Kidney glomerular epithelial cell (primary cell): ENCODE data around the gene UTF1.
"Not testable (repeated sequence)": the region's sequence is repeated elsewhere in the genome, so short reads cannot be mapped to it uniquely, and the experiment has no call there.

Experiments used
- DNase-seq: peaks from one replicate; lab custom pipeline; 2025; lab: John Stamatoyannopoulos, UW

Gene UTF1

DNA sequence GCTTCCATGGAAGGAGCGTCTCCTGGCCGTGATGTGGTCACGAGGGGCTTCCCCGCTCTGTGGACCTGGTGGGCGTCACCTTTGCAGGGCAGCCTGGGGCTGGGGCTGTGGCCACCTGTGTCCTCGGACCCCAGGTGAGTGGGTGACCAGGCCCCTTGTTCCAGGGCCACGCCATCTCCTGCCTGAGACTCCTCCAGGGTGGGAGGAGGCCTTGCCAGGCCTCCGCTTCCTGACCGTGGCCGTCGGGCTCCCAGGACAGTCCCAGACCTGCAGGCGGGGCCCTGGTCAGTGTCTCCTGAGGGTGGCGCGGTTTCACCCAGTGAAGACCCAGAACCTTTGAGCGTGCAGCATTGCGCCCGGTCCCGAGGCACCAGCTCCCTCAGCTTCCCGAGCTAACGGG, 20.4 kb upstream of the UTF1 start:
- no peak for DNase-seq

DNA sequence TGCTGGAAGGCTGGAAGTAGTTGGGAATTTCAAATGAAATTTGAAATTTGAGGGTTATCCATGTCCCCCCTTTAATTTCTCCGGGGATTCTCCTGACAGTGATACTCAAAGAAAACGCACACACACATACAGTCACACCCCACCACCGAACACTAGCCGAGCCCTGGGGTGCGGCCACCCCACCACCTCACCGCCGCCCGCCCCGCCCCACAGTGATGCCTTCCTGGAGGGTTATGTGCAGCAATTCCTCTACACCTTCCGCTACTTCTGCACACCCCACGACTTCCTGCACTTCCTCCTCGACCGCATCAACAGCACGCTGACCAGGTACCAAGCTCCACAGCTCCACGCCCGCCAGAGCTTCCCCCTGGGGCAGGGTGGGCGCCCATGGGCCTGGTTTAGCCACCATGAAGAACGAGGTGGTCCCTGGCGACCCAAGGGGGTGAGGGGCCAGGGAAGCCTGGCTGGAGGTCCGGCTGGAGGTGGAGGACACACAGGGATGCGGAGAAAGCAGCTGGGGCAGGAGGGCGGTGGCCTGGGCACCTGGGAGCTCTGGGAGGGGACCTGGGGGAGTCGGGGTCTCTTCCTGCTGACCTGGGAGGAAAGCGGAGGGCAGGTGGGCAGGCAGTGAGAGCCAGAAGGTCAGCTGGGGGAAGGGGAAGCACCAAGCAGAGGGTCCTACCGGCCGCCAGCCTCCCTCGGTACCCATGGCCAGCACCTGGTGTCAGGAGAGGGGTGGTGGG, 19.4 kb upstream of the UTF1 start:
- DNase-seq = no peak

DNA sequence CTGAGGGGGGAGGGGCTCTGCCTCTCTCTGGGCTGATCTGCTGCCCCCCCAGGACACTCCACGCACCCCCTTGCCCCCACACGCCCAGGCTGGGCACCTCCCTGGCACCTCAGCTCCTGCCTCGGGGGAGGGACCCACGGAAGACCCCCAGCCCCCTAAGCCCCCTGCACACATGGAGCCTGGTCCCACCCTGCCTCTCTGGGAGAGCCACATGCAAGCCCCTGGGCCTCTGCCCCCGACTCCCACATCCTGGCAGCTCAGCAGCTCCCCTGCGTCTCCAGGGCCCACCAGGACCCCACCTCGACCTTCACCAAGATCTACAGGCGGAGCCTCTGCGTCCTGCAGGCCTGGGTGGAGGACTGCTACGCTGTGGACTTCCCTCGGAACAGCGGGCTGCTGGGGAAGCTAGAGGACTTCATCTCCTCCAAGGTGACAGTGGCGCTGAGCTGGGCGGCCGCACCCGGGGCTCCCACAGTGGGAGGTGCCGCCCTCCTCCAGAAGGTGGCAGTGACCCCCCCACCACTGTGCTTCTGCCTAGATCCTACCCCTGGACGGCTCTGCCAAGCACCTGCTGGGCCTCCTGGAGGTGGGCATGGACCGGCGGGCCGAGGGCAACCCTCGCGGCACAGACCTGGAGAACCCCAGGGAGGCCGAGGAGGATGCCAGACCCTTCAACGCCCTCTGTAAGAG, 18.7 kb upstream of the UTF1 start:
- DNase-seq = no peak

DNA sequence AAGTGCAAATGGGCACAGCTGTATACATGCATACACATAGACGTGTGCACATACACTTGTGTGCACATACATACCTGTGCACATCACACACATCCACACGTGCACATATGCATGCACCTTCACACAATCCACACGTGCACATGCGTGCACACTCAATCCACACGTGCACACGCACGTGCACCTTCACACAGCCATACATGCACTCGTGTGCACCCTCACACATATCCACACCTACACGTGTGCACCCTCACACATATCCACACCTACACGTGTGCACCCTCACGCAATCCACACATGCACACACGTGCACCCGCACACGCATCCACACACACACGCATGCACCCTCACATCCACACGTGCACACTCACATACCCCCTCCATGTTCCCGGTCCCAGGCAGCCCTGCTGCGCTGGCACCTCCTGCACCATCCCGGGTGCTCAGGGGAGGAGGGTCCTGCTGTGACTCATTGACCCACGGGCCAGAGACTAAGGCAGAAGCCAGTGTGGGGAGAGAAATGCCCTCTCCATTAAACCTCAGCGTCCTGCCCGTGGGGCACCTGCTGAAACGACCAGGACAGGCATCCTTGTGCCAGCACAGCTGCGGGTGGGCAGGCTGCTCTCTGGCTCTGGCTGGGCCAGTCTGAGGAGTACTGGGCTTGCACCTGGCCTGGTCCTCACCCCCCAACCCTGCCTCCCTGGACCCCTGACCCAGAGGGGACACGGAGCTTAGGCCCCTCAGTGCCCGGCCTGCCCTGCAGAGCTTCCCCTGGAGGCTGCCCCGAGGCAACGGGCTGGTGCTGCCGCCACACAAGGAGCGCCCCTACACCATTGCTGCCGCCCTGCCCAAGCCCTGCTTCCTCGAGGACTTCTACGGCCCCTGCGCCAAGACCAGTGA, 17.8 kb upstream of the UTF1 start:
- DNase-seq = no peak

DNA sequence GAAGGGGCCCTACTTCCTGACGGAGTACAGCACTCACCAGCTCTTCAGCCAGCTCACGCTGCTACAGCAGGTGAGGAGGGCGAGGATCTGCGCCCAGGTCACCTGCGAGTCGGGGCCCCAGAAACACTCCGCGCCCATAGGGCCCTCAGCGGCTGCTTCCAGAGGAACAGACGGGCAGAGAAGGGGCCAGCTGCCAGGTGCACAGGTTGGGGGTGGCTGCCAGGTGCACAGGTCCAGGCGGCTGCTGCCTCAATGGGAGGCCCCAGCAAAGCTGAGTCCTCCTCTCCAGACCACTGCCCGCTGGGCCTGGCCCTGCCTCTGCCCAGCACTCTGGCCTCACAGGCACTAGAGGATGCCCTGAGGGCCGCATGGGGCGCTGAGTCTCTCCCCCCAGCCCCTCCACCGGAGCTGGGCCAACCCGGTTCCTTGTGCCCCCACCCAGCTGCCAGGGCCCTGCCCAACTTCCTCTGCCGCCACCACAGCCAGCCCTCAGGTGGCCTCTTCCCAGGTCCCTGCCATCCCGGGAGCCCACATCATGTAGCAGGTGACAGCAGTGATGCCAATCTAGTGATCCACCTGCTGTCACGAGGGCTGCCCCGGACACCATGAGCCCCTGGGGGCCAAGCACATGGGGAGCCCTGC, 17.0 kb upstream of the UTF1 start:
- no peak for DNase-seq

DNA sequence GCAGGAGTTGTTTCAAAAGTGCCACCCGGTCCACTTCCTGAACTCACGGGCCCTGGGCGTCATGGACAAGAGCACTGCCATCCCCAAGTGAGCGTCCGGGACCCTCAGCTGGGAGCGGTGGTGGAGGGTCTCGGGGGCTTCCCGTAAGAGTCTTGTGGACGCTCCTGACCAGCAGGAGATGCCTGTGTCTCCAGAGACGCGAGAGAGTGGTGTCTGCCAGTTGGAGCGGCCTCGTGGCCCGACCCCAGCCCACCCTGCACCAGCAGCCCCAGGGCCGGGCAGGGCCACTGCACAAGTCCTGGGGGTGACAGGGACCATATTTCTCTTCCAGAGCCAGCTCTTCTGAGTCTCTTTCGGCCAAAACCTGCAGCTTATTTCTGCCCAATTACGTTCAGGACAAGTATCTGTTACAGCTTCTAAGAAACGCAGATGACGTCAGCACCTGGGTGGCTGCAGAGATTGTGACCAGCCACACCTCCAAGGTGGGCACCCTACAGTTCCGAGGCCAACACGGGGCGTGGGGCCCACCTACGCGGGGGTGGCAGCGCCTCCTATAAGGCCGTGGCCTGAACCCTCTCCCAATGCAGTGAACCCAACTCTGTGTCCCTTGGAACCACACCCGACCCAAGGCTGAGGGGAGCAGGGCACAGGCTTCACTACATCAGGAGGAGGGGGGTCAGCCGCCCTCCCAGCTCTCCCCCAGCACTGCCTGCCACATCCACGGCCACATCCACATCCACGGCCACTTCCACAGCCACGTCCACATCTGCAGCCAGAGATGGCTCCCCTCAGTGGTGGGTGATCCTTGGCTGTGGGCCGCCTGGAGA, 16.2 kb upstream of the UTF1 start:
- no peak for DNase-seq

DNA sequence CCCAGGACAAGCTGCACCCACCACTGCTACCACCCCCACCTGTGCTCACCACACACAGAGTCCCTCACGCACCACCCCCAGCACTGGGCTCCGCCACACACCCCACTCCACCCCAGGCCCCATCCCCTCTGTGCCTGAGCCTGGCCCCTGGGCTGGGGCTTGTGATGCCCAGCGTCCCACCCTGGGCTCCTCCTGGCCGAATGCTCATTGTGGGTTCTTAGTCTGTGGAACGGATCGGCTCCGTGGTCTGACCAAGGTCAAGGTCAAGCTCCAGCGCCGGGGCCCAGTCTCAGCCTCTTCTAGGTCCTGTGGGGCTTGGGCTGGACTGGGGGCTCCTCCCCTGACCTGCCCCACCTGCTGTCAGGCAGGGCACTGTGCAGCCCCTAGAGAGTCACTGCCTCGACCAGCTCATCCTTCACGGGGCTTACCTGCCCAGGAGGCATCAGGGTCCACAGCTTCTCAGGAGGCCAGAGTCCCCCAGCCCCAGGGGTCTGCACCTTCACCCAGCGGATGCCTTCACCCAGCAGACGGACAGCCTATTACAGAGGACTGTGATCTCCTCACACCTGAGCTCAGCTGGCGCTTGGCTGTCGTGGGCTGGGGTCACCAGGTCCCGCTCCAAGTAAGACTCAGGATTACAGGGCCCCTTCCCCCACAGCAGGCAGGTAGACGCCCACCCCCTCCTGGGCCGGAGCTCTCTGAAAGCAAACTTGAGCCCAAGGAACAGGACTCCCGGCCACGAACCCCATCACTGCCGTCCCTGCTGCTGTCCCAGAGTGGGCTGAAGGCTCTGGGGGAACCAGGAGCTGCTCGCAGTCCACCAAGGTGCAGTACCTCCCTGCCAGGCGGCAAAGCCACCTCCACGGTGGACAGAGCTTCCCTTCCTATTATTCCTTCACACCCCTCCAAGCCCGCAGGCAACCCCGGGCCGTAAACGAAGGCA, 15.3 kb upstream of the UTF1 start:
- no peak for DNase-seq

DNA sequence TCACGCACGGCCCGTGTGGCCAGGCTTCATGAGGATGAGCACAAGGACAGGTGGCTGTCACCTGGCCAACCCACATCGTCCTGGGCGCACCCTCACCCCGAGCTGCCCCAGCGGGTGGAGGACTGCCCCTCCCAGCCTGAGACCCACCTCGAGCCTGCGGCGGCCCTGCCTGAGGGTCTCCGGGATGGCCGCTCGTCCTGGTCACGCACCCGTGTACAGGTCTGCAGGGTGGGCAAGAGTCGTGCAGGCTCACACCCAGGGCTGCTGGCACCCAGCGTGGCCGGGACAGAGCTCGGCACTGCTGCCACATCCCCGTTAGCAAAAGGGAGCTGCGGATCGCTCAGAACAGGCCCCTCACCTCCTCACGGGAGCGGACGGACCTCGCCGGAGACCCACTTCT, 14.4 kb upstream of the UTF1 start:
- no peak for DNase-seq

DNA sequence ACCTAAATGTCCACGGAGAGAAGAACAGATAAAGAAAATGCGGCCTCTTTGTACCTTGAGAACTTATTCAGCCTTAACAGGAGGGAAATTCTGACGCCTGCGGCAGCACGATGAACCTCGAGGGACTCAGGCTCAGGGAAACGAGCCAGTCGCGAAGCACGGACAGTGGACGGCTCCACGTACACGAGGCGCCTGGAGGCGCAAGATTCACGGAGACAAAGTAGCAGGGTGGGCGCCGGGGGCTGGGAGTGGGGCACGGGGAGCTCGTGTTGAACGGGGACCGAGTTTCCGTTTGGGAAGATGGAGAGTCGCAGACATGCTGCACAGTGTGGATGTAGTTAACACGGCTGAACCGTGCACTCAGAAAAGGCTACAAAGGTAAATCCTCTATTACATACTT, 13.2 kb upstream of the UTF1 start:
- DNase-seq = no peak

DNA sequence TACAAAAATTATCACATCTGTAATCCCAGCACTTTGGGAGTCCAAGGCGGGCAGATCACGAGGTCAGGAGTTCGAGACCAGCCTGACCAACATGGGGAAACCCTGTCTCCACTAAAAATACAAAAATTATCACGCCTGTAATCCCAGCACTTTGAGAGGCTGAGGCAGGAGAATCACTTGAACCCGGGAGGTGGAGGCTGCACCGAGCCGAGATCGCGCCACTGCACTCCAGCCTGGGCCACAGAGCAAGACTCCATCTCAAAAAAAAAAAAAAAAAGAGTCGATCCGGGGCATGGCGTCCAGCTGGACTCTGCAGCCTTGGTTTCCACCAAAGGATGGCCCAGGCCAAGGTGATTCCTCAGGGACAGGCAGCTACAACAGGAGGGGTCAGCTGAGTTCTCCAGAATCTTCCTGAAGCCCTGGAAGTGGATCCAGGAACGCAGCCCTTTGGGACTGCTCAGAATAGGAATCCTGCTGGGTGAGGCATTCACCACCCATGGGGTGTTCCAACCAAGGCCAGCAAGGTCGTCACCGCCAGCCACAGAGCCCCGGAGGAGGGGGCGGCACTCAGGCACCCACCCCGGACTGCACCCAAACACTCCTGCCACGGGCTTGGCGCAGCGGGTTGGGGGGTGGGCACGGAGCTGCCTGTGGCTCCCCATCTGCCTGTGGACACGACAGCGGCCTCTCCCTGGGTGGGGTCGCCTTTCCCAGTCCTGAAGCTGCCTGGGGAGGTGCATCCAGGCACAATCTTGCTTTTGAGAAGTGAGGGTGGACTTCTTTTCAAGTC, 12.0 kb upstream of the UTF1 start:
- no peak for DNase-seq

DNA sequence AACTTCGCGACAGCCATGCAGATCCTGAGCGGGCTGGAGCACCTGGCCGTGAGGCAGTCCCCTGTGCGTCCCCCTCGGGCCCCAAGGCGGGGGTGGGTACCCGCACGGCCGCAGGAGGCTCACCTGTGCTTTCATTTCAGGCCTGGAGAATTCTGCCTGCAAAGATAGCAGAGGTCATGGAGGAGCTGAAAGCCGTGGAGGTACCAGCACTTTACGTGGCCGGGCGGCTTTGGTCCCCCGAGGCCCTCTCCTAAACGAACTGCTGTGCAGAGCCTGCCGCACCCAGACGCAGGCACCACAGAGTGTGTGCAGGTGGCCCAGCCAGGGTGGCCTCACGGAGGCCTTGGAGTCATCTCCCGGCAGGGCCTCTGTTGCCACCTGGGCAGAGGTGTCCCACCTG, 11.1 kb upstream of the UTF1 start:
- DNase-seq = no peak

DNA sequence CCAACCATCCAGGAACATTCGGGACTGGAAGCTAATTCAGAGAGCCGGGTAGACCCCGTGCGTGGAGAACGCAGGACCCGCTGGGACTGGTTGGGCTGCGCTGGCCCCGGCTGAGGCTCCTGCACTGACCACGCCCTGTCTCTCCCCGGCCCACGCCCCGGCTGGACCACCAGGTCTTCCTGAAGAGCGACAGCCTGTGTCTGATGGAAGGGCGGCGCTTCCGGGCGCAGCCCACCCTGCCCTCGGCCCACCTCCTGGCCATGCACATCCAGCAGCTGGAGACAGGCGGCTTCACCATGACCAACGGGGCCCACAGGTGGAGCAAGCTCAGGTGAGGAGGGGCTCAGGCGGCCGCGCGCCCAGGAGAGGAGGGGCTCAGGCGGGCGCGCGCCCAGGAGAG, 10.2 kb upstream of the UTF1 start:
- DNase-seq = no peak

DNA sequence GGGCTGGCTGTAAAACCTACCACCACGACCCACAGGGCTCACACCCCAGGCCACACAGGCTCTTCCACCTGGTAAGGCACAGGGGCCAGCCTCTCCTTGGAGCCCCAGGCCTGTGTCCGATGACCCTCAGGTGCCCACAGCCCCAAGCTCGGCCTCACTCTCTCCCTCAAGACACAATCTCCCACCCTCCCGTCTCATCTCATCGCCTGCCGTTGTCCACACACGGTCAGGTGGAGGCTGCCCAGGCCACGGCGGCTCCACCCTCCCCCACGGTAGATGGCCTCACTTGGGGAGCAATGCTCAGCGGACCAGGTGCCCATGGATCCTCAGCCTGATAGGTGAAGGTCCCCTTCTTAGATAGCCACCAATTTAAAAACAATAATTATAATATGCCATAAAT, 8.7 kb upstream of the UTF1 start:
- no peak for DNase-seq

DNA sequence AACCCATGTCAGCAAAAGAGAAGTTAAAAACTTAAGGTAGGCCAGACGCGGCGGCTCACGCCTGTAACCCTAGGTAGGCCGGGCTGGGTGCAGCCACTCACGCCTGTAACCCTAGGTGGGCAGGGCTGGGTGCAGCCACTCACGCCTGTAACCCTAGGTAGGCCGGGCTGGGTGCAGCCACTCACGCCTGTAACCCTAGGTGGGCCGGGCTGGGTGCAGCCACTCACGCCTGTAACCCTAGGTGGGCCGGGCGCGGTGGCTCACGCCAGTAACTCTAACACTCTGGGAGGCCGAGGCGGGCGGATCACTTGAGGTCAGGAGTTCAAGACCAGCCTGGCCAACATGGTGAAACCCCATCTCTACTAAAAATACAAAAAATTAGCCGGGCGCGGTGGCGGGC, 8.3 kb upstream of the UTF1 start:
- DNase-seq = not testable (repeated sequence)

DNA sequence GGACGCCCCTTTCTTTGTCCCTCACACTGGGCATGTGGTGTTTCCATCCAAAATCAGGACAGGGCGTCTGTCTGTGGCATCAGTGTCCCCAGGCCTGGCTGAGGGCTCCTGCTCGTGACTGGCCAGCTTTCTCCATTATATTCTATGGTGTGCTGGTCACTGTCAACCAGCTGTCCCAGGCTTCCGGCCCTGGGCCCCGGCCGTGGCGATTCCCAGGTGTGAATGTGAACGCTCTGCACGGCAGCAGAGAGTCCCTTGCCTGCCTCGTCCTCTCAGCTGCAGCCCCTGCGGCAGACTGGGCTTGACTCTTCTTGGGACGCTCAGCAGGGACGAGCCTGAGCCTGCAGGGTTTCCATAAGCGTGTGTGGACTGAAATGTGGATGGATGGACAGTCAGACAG, 5.9 kb upstream of the UTF1 start:
- DNase-seq = no peak

DNA sequence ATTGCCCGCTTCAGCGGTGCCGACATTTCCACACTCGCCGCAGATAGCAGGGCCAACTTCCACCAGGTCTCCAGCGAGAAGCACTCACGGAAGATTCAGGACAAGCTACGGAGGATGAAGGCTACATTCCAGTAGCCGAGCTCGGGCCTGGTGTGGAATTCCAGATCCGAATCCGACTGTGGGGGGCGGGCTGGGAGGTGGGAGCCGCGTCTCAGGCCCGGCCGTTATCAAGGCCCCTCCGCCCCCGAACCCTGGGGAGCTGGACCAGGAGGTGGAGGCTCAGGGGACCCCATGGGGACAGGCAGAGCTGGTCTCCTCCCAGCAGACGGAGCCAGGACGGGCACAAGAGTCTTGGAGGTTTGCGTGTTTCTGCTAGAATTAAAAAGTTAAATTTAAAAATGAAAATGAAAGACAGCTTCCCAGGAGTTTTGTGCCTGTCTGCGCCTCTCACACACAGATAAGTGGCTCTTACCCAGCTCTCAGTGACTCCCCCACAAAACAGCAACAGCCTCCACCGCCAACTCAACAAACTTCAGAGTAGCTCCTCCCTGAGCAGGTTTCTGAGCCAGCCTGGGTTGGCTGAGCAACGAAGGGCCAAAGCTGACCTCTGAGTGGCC, 5.2 kb upstream of the UTF1 start:
- peak; percentile 48 for DNase-seq

DNA sequence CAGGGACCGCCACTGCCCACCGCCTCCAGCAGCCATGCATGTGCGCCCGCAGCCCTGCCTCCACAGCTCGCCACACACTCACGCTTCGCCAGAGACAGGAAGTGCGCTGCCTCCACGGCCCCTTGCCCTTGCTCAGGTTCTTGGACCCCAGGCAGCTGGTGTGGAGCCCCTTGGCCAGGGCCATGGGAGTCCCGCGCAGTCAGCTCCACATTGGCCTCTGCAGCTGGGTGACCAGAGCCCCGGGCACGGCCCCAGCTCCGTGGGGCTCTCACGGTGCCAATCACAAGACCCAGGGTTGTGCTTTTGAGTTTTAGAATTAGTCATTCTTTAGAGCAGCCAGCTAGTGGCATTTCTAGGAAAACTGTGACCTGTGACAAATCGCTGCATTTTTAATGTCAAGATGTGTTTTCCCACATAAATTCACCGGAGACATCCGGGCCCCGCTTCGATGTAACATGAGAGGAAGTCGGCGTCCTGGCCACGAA, 4.3 kb upstream of the UTF1 start:
- no peak for DNase-seq

DNA sequence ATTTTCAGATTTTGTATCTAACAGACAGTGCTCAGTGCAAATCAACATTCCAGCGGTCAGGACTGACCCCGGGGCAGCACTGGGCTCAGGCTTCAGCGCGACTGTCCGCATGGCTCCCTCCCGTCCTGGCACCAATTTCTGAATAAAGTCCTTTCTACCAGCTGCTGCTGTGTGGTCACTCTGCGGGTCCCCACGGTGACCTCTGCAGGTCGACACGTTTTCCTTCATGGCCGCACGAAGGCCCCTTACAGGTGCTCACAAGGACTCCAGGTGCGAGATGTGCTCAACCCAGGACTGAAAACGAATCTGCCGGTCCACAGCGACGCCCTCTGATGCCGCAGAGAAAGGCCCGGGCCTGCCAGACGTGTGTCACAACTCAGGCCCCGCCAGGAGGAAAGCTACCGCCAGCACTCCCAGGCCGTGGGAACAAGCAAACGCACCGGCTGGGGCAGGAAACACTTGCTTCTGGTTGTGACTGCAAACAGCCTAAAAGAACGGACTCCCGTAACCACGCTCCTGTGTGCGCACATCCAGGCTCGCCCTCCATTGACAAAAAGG, 3.7 kb upstream of the UTF1 start:
- DNase-seq = no peak

DNA sequence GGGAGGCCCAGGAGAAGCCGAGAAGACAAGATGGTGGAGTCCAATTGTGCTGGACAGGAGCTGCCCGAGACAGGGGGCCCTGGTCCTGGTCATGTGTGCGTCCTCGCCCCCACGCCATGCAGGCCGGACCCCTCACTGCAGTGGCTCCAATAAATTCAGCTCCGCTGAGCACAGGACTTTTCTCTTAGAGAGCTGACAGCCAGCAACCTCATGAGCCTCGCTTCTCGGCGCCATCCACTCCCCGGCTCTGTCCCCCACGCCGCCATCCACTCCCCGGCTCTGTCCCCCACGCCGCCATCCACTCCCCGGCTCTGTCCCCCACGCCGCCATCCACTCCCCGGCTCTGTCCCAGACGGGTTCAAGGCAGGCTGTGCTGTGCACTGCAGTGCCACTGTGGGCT, 2.8 kb upstream of the UTF1 start:
- no peak for DNase-seq
